HG02981 (cell line): ENCODE data around the gene VIT.

Experiments used
- ATAC-seq: cut with Tn5 transposase; IDR thresholded peaks from one replicate; pipeline ENCODE4 v1.9.1; 2021; ENCODE audit warnings: mild to moderate bottlenecking, moderate library complexity; ENCODE audit not compliant: unreplicated experiment

Gene VIT, protein sequence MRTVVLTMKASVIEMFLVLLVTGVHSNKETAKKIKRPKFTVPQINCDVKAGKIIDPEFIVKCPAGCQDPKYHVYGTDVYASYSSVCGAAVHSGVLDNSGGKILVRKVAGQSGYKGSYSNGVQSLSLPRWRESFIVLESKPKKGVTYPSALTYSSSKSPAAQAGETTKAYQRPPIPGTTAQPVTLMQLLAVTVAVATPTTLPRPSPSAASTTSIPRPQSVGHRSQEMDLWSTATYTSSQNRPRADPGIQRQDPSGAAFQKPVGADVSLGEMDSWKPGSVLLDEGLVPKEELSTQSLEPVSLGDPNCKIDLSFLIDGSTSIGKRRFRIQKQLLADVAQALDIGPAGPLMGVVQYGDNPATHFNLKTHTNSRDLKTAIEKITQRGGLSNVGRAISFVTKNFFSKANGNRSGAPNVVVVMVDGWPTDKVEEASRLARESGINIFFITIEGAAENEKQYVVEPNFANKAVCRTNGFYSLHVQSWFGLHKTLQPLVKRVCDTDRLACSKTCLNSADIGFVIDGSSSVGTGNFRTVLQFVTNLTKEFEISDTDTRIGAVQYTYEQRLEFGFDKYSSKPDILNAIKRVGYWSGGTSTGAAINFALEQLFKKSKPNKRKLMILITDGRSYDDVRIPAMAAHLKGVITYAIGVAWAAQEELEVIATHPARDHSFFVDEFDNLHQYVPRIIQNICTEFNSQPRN

DNA sequence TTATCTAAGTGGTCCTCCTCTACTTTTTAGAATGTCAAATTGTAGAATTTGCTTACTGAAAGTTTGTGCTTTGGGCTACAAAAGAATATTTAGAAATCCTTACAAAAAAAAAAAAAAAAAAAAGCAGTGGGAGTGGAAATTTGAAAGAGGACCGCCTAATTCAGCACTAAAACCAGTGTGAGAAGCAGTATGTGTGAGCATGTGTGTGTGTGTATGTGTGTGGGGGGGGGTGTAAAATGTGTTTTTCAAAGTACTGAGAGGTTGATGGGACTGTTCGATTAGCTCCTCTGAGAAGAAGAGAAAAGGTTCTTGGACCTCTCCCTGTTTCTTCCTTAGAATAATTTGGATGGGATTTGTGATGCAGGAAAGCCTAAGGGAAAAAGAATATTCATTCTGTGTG is at the start of gene VIT:
Gene VIT, plus strand, starts transcription at position 175 of the 400 bp plus-strand sequence. CDS start 19,664 bp downstream, outside the sequence.
- ATAC-seq = no peak

DNA sequence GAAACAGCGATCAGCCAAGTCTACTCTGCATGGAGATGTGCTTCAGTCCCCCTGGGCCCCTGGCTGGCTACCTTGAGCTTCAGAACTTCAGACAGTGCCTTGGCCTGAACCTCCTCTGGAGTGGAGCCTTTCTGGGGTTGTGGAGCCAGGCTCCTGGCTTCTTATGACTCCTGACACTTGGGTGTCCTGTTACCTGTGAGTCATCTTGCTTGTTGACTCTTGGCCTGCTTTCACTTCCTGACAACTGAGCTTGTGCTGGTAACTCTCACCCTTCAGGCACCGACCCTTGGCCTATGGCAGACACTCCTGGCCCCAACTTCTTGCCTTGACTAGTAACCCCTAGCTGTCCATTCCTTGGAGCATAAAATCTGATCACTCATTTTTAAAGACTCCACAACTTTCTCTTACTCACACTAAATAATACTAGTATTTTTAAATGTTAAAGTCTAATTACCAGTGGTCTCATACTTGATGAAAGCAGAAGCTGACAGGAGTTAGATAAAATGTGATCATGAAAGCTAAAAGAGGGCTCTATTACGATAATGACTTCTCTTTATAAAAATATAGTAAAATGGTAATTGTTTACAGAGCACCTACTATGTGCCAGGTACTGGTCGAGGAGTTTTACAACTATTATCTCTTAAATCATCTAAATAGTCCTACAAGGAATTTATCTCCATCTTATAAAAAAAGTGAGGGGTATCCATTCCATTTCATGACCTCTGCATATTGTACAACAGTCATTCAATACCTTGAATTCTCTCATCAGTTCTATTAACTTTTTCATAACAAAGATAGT is 46.3 kb upstream of the VIT start:
- peak; percentile 80 for ATAC-seq

DNA sequence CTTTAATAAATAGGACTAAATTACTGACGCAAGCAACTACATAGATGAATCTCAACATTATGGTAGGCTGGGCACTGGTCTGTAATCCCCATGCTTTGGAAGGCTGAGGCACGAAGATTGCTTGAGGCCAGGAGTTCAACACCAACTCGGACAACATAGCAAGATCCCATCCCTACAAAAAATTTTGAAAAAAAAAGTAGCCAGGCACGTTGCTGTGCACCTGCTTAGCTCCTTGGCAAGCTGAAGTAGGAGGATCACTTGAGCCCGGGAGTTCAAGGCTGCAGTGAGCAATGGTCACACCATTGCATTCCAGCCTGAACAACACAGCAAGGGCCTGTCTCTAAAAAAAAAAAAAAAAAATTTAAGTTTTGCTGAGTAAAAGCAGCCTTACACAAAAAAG is 43.4 kb upstream of the VIT start:
- no peak for ATAC-seq

- no peak for ATAC-seq
These were observed 42.4 kb upstream of the VIT start for GRCh38 chr2:36653967-36654694.

- no peak for ATAC-seq
These were observed 41.1 kb upstream of the VIT start for GRCh38 chr2:36655453-36655852.

DNA sequence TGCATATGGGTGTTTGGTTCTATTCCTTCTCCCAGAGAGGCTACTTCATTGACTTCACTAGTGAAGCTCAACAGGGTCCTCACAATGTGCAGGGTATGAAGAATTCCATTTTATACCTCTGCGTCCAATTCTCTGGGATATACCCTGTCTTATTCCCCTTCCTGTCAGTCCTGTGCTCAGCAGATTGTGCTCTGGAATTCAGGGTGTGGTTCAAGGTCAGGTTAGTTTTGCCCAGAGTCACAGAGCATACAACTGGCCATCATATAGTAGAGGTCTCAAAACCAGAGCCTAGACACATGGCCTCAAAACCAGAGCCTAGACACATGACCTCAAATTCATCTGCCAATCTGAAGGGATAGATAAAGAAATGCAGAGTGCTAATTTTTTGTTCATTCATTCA is 38.8 kb upstream of the VIT start:
- no peak for ATAC-seq

- no peak for ATAC-seq
These were observed 38.2 kb upstream of the VIT start for GRCh38 chr2:36658277-36658748.

- no peak for ATAC-seq
These were observed 37.3 kb upstream of the VIT start for GRCh38 chr2:36659218-36659617.

DNA sequence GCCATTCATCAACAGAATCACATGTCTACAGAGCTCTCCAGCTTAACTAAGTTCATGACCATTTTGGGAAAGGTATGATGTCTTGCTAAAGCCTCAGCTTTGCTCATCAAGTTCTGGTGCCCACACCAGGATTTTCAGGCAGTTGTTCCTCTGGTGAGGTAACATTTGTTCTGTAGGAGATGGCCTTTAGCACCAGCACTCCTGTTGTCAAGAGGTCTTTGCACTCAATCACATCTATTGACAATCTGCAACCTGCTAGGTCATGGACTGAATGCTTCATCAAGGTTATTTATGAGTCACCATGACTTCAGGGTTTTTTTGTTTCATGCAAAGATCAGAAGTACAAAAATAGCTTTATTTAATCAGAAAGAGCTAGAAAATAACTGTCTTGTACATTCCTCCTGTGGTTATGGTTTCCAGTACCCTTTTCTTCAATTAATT is 36.6 kb upstream of the VIT start:
- peak; percentile 74 for ATAC-seq

- ATAC-seq = no peak
These were observed 33.9 kb upstream of the VIT start for GRCh38 chr2:36662638-36663037.

GRCh38 chr2:36663295-36663694 is 33.2 kb upstream of the VIT start:
- no peak for ATAC-seq

- peak; percentile 64 for ATAC-seq
These were observed 32.4 kb upstream of the VIT start for GRCh38 chr2:36663851-36664695.

GRCh38 chr2:36664696-36665076 is 31.8 kb upstream of the VIT start:
- ATAC-seq = no peak

DNA sequence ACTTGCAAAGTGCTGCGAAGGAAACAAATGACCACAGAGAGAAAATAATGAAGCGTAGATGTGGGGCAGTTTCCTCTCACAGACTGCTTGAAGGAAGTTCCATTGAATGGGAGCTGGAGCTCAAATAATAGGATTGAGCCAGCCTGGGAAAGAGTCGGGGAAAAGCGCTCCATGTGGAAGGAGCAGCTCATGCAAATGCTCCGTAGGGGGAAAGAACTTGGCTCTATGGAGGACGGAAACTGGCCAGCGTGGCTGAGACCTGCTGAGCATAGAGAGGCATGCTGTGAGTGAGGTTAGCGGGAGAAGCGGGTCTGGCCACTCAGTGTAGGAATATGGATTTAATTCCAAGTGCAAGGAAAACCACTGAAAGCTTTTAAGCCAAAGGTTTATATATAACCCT is 28.6 kb upstream of the VIT start:
- ATAC-seq = no peak

DNA sequence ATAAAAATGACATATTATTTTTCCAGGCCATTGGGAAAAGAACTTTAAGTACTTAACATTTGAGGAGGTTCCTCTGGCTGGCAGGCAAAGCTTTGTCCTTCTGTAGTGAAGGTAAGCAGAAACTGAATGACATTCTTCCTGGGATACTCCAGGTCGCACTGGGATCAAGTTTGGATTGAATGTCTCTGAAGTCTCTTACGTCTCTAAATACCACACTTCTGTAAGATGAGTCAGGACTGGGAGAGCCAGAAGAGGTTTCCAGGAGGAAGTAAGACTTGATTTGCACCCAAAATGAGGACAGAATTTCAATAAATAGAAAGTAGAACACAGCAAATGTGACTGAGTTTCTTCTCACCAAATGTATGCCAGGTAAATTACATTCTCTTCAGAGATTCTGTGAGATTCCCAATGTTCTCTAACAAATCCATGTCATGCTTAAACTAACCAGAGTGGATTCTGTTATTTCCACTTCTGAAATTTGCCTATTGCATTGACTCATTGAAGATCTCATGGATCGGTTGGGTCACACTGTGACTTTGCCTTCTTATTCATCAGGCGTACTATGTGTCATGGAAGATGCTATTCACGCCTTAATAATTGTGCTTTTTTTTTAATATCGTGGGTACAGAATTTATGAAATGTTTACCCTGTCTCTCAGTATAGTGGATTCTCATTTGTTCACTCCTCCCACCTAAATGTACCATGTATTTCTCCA is 25.5 kb upstream of the VIT start:
- no peak for ATAC-seq

GRCh38 chr2:36671731-36672130 is 24.8 kb upstream of the VIT start:
- no peak for ATAC-seq

DNA sequence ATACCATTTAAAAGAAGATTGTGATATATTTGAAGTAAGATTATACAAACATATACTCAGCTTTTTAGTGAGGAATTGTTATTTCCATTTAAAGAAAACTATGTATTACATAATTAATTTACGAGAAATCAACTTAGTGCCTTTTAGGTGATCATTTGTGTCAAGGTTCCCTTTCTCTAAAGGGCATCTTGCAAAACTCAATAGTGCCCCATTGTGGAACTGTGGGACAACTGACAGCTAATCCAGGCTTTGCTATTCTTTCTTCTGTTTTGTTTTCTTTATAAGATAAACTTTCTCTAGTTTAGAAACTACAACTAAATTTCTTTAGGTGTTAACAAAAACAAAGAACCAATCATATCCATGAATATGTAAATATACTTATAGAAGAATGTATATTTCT is 24.3 kb upstream of the VIT start:
- ATAC-seq = no peak

DNA sequence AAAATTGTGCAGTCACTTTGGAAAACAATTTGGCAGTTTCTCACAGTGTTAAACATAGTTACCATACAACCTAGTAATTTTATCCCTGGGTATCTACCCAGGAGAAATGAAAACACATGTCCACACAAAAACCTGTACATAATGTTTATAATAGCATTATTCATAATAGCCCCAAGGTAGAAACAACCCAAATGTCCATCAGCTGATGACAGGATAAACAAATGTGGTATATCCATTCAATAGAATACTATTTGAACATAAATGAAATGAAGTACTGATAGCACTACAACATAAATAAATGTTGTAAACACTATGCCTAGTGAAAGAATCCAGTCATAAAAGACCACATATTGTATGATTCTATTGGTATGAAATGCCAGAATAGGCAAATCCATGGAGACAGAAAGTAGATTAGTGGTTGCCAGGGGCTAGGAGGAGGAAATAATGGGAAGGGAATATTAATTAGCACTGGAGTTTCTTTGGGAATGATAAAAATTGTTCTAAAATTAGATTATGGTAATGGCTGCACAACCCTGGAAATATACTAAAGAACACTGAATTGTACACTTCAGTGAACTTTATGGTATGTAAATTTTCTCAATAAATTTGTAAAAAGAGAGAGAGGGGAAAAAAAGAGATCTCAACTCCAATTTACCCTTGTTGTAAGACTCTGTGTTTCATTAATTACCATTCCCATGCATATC is 20.8 kb upstream of the VIT start:
- ATAC-seq = no peak

GRCh38 chr2:36676364-36676763 is 20.1 kb upstream of the VIT start:
- no peak for ATAC-seq
